ENCODE measurements around the gene PCDHB14.

PCDHB14 gene

GRCh38 chr5:141260458-141261237 is 37.5 kb downstream of the PCDHB14 start:
- no peak overlapping the region for H3K9ac ChIP-seq (ENCODE audit: low read depth, low read length, poor library complexity, severe bottlenecking)
- no peaks in the 10 kb centered on the region for H3K27me3 ChIP-seq (ENCODE audit: insufficient read depth, low read length, poor library complexity, severe bottlenecking)
- H3K9me2 ChIP-seq (replicated peaks; ENCODE audit: low read depth, low read length): no peaks in the 10 kb centered on the region
- no peaks in the 10 kb centered on the region for H3K4me1 ChIP-seq (ENCODE audit: insufficient read depth, low read length, poor library complexity, severe bottlenecking)
- no peaks in the 10 kb centered on the region for H4K20me1 ChIP-seq (ENCODE audit: insufficient read depth, low read length, poor library complexity, severe bottlenecking)
- H3K79me2 ChIP-seq (ENCODE audit: insufficient read depth, low read length): no peaks in the 10 kb centered on the region
- no peak overlapping the region for H3K4me2 ChIP-seq (ENCODE audit: low read depth, low read length, poor library complexity, severe bottlenecking)
- H3F3A ChIP-seq (ENCODE audit: low read depth): no peaks in the 10 kb centered on the region
- H3K9me3 ChIP-seq (ENCODE audit: insufficient read depth, low read depth, low read length): peaks cover 33% of the 10 kb centered on the region
- no peak overlapping the region for H2AFZ ChIP-seq (ENCODE audit: low read length)
- no peak overlapping the region for H3K4me3 ChIP-seq (ENCODE audit: low read length, poor library complexity, severe bottlenecking)
- H3K36me3 ChIP-seq (ENCODE audit: insufficient read depth, low read length): no peaks in the 10 kb centered on the region
- TF ChIP-seq CTCF (conservative IDR thresholded peaks at IDR 0.05; ENCODE audit: low read length): no peak

- Histone ChIP-seq H4K20me1 (ENCODE audit: insufficient read depth, low read length, poor library complexity, severe bottlenecking) (no peaks in the 10 kb centered on the region), H3K36me3 (ENCODE audit: insufficient read depth, low read length) (no peaks in the 10 kb centered on the region), H3K4me3 (ENCODE audit: low read length, poor library complexity, severe bottlenecking) (no peak overlapping the region), H2AFZ (ENCODE audit: low read length) (no peak overlapping the region), H3K4me1 (ENCODE audit: insufficient read depth, low read length, poor library complexity, severe bottlenecking) (no peaks in the 10 kb centered on the region), H3K9me3 (ENCODE audit: insufficient read depth, low read depth, low read length) (peaks cover 33% of the 10 kb centered on the region), H3F3A (ENCODE audit: low read depth) (no peaks in the 10 kb centered on the region), H3K9ac (ENCODE audit: low read depth, low read length, poor library complexity, severe bottlenecking) (no peak overlapping the region), H3K27me3 (ENCODE audit: insufficient read depth, low read length, poor library complexity, severe bottlenecking) (no peaks in the 10 kb centered on the region), H3K79me2 (ENCODE audit: insufficient read depth, low read length) (no peaks in the 10 kb centered on the region), H3K4me2 (ENCODE audit: low read depth, low read length, poor library complexity, severe bottlenecking) (no peak overlapping the region), H3K9me2 (replicated peaks; ENCODE audit: low read depth, low read length) (no peaks in the 10 kb centered on the region)
- TF ChIP-seq CTCF (conservative IDR thresholded peaks at IDR 0.05; ENCODE audit: low read length) (no peak), EZH2phosphoT487 (IDR thresholded peaks at IDR 0.05; ENCODE audit: borderline replicate concordance) (no peak)
Measured at GRCh38 chr5:141261238-141261546, 38.0 kb downstream of the PCDHB14 start.

DNA sequence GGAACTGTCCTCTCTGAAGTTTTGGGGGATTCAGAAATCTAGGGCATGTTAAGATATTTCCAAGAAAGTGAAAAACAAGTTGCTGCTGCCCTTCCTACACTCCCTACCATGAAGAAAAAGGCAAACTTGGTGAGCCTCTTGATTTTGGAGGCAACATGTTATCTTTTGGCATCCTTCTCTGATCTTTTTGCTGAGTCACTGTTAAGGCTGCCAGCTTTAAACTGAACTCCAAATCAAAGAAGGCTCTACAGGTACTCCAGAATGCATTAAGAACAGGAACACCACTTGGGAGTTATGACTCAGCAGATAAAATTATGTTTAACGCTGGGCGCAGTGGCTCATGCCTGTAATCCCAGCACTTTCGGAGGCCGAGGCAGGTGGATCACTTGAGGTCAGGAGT is 46.1 kb downstream of the PCDHB14 start:
- Histone ChIP-seq H3K79me2 (ENCODE audit: insufficient read depth, low read length) (no peaks in the 10 kb centered on the region), H3K9me3 (ENCODE audit: insufficient read depth, low read depth, low read length) (peaks cover 18% of the 10 kb centered on the region; the same call in 1 of the 2 replicates), H3F3A (ENCODE audit: low read depth) (no peaks in the 10 kb centered on the region), H3K4me2 (ENCODE audit: low read depth, low read length, poor library complexity, severe bottlenecking) (no peak overlapping the region), H3K4me1 (ENCODE audit: insufficient read depth, low read length, poor library complexity, severe bottlenecking) (no peaks in the 10 kb centered on the region), H3K36me3 (ENCODE audit: insufficient read depth, low read length) (no peaks in the 10 kb centered on the region), H2AFZ (ENCODE audit: low read length) (no peak overlapping the region), H3K27me3 (ENCODE audit: insufficient read depth, low read length, poor library complexity, severe bottlenecking) (no peaks in the 10 kb centered on the region), H3K9ac (ENCODE audit: low read depth, low read length, poor library complexity, severe bottlenecking) (no peak overlapping the region), H4K20me1 (ENCODE audit: insufficient read depth, low read length, poor library complexity, severe bottlenecking) (no peaks in the 10 kb centered on the region), H3K9me2 (replicated peaks; ENCODE audit: low read depth, low read length) (no peaks in the 10 kb centered on the region), H3K4me3 (ENCODE audit: low read length, poor library complexity, severe bottlenecking) (no peak overlapping the region)
- no peak for TF ChIP-seq CTCF (conservative IDR thresholded peaks at IDR 0.05; ENCODE audit: low read length)
- TF ChIP-seq EZH2phosphoT487 (IDR thresholded peaks at IDR 0.05; ENCODE audit: borderline replicate concordance): no peak
